ENCODE measurements around the gene MRPL58.
A peak's percentile ranks its signal among the peaks of the same experiment; 100 is the strongest.

MRPL58 gene

GRCh38 chr17:75030161-75030560 is 17.7 kb downstream of the MRPL58 start:
- no peak for DNase-seq (ENCODE audit: low spot score)
- in situ Hi-C loops (cut with MboI; ENCODE audit: low sequenced_read_pairs, unreplicated experiment): no loop called here
- no peak for TF ChIP-seq CTCF (IDR thresholded peaks at IDR 0.05; ENCODE audit: borderline replicate concordance, control extremely low read depth, extremely low read depth, insufficient read depth, missing control alignments)

DNA sequence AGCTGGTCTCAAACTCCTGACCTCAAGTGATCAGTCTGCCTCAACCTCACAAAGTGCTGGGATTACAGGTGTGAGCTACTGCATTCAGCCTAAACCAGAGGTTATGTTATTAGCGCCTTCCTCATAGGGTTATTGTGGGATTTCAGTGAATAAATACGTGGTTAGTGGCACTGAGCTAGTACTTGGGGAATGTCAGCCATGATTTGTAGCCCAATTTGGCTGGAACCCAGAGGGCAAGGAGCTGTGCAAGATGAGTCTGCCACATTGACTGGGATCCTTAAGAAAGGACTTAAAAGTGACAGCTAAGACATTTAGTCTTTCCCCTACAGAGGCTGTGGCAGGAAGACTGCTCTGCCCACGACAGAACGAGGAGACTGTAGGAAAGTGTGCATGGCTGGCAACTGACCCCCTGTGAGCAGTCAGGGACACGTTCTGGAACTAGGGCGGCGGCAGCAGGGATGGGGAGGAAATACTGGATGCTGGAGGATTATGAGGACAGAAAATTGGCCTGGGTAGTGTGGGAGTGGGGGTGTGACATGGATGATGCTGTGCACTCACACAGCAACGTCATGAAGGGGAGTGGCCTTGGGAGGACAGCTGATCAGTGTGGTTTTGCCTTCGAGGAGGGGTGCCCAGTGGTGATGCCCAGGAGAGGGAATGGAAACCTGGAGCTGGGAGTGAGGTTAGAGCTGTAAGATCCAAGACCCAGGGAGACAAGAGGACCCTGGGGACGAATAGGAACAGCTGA is 19.7 kb downstream of the MRPL58 start:
- in situ Hi-C loops (cut with MboI; ENCODE audit: low sequenced_read_pairs, unreplicated experiment): no loop called here
- DNase-seq (ENCODE audit: low spot score): peak; percentile 77
- TF ChIP-seq CTCF (IDR thresholded peaks at IDR 0.05; ENCODE audit: borderline replicate concordance, control extremely low read depth, extremely low read depth, insufficient read depth, missing control alignments): no peak

DNA sequence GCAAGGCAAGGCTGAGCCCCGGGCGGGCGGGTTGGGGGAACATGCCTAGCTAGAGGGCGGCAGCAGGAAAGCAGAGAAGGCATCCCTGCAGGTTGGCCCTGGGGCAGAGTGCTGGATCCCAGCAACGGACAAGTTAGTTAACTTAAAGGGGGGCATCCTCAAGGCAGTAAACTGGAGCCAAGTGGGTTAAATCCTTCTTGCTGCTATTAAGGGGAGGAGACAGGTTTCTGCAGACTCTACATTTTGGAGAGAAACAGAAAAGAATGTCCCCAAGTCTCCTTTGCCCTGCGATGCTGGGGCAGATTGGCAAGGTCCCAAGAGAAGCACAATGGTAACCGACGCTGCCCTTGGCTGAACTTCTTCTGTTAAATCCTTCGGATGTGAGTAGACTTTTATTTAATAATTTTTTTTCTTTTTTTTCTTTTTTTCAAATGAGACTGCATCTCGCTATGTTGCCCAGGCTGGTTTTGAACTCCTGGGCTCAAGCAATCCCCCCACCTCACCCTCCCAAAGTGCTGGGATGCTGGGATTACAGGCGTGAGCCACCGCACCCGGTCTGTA is 20.3 kb downstream of the MRPL58 start:
- peak; percentile 30 for DNase-seq (ENCODE audit: low spot score)
- in situ Hi-C loops (cut with MboI; ENCODE audit: low sequenced_read_pairs, unreplicated experiment): no loop called here
- no peak for TF ChIP-seq CTCF (IDR thresholded peaks at IDR 0.05; ENCODE audit: borderline replicate concordance, control extremely low read depth, extremely low read depth, insufficient read depth, missing control alignments)

GRCh38 chr17:75033346-75034235 is 21.1 kb downstream of the MRPL58 start:
- in situ Hi-C loops (cut with MboI; ENCODE audit: low sequenced_read_pairs, unreplicated experiment): no loop called here
- peak; percentile 84 for DNase-seq (ENCODE audit: low spot score)
- no peak for TF ChIP-seq CTCF (IDR thresholded peaks at IDR 0.05; ENCODE audit: borderline replicate concordance, control extremely low read depth, extremely low read depth, insufficient read depth, missing control alignments)

- no peak for TF ChIP-seq CTCF (IDR thresholded peaks at IDR 0.05; ENCODE audit: borderline replicate concordance, control extremely low read depth, extremely low read depth, insufficient read depth, missing control alignments)
- in situ Hi-C loops (cut with MboI; ENCODE audit: low sequenced_read_pairs, unreplicated experiment): no loop called here
- peak; percentile 88 for DNase-seq (ENCODE audit: low spot score)
Observed at GRCh38 chr17:75034236-75034908, 21.9 kb downstream of the MRPL58 start.

- TF ChIP-seq CTCF (IDR thresholded peaks at IDR 0.05; ENCODE audit: borderline replicate concordance, control extremely low read depth, extremely low read depth, insufficient read depth, missing control alignments): no peak
- in situ Hi-C loops (cut with MboI; ENCODE audit: low sequenced_read_pairs, unreplicated experiment): no loop called here
- no peak for DNase-seq (ENCODE audit: low spot score)
Observed at GRCh38 chr17:75036643-75037268, 24.3 kb downstream of the MRPL58 start.

Measured in GM13976 (cell line).